Breast epithelium (tissue), 4 donors: ENCODE data around the gene CCER1. TPM values are rescaled to one million over a fixed set of nuclear protein-coding genes. Genes with fewer than 3 reads are reported as not detected.

Source experiments
- DNase-seq, 2 donors: peaks; one replicate each; pipeline ENCODE4 v3.0.0-alpha.2; 2019; ENCODE audit warnings: low spot score in 2 of 2
- H3K27ac ChIP-seq, 2 donors: fragments of 200-600 bp; sonication (generic) in 1 of 2; one replicate each; pipeline ENCODE4 v1.5.1; 2016 to 2019; ENCODE audit warnings: mild to moderate bottlenecking in 1 of 2
- H3K27me3 ChIP-seq, 2 donors: fragments of 200-600 bp; sonication (generic) in 1 of 2; one replicate each; pipeline versions ENCODE4 v1.5.1 to v1.6.0; 2017 to 2019; ENCODE audit warnings: control low read depth in 1 of 2, mild to moderate bottlenecking in 1 of 2
- H3K36me3 ChIP-seq: fragments of 200-600 bp; one replicate; pipeline ENCODE4 v1.5.1; 2019
- H3K4me1 ChIP-seq, 2 donors: fragments of 200-600 bp; sonication (generic); one replicate each; pipeline ENCODE4 v1.5.1; 2016 to 2019; ENCODE audit warnings: control low read depth in 1 of 2
- H3K4me3 ChIP-seq, 3 donors: fragments of 200-600 bp; sonication (generic); 1 replicate in 2 of 3; 2 replicates in 1 of 3; pipeline ENCODE4 v1.5.1; 2016 to 2019; ENCODE audit warnings: mild to moderate bottlenecking in 3 of 3, moderate library complexity in 2 of 3
- H3K9me3 ChIP-seq, 2 donors: fragments of 200-600 bp; sonication (generic) in 1 of 2; one replicate each; pipeline ENCODE4 v1.5.1; 2016 to 2019; ENCODE audit warnings: control low read depth in 1 of 2
- CTCF ChIP-seq, 3 donors: fragments of 450-650 bp; IDR thresholded peaks; one replicate each; pipeline ENCODE4 v1.5.1; 2016 to 2017; ENCODE audit warnings: antibody characterized with exemption in 3 of 3, mild to moderate bottlenecking in 3 of 3, moderate library complexity in 3 of 3
- POLR2A ChIP-seq: fragments of 450-650 bp; IDR thresholded peaks from one replicate; pipeline ENCODE4 v1.6.1; 2016; ENCODE audit warnings: antibody characterized with exemption, mild to moderate bottlenecking, moderate library complexity
- POLR2AphosphoS5 ChIP-seq, 3 donors: sonication (generic); formaldehyde crosslinking; IDR thresholded peaks; one replicate each; pipeline ENCODE4 v1.6.1; 2017; ENCODE audit warnings: antibody characterized with exemption in 3 of 3
- intact Hi-C: fragments of 100-400 bp; cut with DNase I; formaldehyde crosslinking; loops from one replicate; pipeline ENCODE4 v1.15.1; 2023; ENCODE audit warnings: low total_unique reads
- total RNA-seq, 3 donors: library from RNA; depleted of rRNA; stranded (reverse); fragments of >200 nt; gene quantifications; one replicate each; pipeline ENCODE4 v1.1.0, GENCODE V29; 2016

CCER1 gene
- total RNA-seq, 3 donors from 2014 or later: not detected

GRCh38 chr12:90977224-90977623 is 22.2 kb upstream of the CCER1 start:
- Histone ChIP-seq H3K27ac (peak overlapping the region in 1 of 2 donors; percentile 41), H3K4me1 (no peaks in the 10 kb centered on the region), H3K9me3 (no peaks in the 10 kb centered on the region), H3K36me3 (no peaks in the 10 kb centered on the region), H3K4me3 (no peak overlapping the region), H3K27me3 (no peaks in the 10 kb centered on the region)
- DNase-seq: no peak
- intact Hi-C loops: no loop called here
- TF ChIP-seq POLR2AphosphoS5 (IDR thresholded peaks at IDR 0.05) (no peak), CTCF (IDR thresholded peaks at IDR 0.05) (no peak), POLR2A (no peak)

DNA sequence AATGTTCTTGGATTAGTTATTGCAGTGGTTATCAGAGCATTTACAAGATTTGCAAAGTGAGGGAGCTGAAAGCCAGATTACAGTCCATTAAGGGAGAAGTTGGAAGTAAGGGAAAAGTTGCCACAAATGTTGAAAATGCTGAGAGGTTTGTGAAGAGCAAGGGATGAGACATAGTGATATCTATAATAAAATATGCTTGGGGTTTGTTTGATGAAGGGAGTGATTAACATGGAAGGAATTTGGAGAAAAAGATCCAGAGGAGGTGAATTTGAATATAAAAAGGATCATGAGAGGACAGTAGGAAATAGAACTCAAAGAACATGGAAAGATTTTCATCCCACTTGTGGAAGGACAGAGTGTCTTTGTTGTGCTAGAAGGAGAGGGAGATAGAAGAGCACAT is 19.3 kb upstream of the CCER1 start:
- Histone ChIP-seq H3K4me3 (no peak overlapping the region), H3K27me3 (no peaks in the 10 kb centered on the region), H3K4me1 (no peaks in the 10 kb centered on the region), H3K9me3 (no peaks in the 10 kb centered on the region), H3K36me3 (no peaks in the 10 kb centered on the region), H3K27ac (no peak overlapping the region)
- intact Hi-C loops: no loop called here
- no peak for TF ChIP-seq POLR2A
- TF ChIP-seq CTCF (IDR thresholded peaks at IDR 0.05): no peak
- TF ChIP-seq POLR2AphosphoS5 (IDR thresholded peaks at IDR 0.05): no peak
- DNase-seq: no peak

DNA sequence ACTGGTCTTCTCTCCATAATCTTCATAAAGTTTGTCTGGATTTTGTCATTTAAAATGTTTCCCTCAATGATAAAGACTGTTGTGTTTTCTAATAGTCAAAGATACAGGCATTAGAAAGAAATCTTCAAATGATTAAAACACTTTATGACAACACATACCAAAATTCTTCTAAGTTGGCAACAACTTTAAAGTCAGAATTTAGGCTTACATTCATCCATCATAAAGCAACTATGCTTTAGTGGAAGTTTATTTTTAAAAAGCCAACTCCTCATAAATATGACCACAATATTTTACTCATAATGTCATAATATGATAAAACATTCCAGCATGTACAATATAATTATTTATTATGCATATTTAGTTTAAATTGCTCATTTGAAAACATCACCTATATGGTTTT is 17.2 kb upstream of the CCER1 start:
- no peak overlapping the region for H3K4me3 ChIP-seq
- H3K27me3 ChIP-seq: no peaks in the 10 kb centered on the region
- H3K4me1 ChIP-seq: no peaks in the 10 kb centered on the region
- no peak for TF ChIP-seq POLR2AphosphoS5 (IDR thresholded peaks at IDR 0.05)
- TF ChIP-seq CTCF (IDR thresholded peaks at IDR 0.05): no peak
- no peak for TF ChIP-seq POLR2A
- intact Hi-C loops: no loop called here
- no peak for DNase-seq
- no peaks in the 10 kb centered on the region for H3K9me3 ChIP-seq
- H3K27ac ChIP-seq: no peak overlapping the region
- no peaks in the 10 kb centered on the region for H3K36me3 ChIP-seq

- no peak overlapping the region for H3K27ac ChIP-seq
- no peak overlapping the region for H3K4me3 ChIP-seq
- H3K4me1 ChIP-seq: no peaks in the 10 kb centered on the region
- no peaks in the 10 kb centered on the region for H3K27me3 ChIP-seq
- no peaks in the 10 kb centered on the region for H3K9me3 ChIP-seq
- no peaks in the 10 kb centered on the region for H3K36me3 ChIP-seq
- intact Hi-C loops: no loop called here
- no peak for DNase-seq
- TF ChIP-seq POLR2A (no peak), POLR2AphosphoS5 (IDR thresholded peaks at IDR 0.05) (no peak), CTCF (IDR thresholded peaks at IDR 0.05) (no peak)
Observed at GRCh38 chr12:90970911-90971310, 15.9 kb upstream of the CCER1 start.

- Histone ChIP-seq H3K4me3 (no peak overlapping the region), H3K9me3 (no peaks in the 10 kb centered on the region), H3K36me3 (no peaks in the 10 kb centered on the region), H3K27ac (no peak overlapping the region), H3K4me1 (no peaks in the 10 kb centered on the region), H3K27me3 (no peaks in the 10 kb centered on the region)
- no peak for DNase-seq
- intact Hi-C loops: no loop called here
- TF ChIP-seq CTCF (IDR thresholded peaks at IDR 0.05) (no peak), POLR2AphosphoS5 (IDR thresholded peaks at IDR 0.05) (no peak), POLR2A (no peak)
Observed at GRCh38 chr12:90970471-90970870, 15.5 kb upstream of the CCER1 start.
